Measurements from ENCODE around the gene CNNM2.

CNNM2 gene

DNA sequence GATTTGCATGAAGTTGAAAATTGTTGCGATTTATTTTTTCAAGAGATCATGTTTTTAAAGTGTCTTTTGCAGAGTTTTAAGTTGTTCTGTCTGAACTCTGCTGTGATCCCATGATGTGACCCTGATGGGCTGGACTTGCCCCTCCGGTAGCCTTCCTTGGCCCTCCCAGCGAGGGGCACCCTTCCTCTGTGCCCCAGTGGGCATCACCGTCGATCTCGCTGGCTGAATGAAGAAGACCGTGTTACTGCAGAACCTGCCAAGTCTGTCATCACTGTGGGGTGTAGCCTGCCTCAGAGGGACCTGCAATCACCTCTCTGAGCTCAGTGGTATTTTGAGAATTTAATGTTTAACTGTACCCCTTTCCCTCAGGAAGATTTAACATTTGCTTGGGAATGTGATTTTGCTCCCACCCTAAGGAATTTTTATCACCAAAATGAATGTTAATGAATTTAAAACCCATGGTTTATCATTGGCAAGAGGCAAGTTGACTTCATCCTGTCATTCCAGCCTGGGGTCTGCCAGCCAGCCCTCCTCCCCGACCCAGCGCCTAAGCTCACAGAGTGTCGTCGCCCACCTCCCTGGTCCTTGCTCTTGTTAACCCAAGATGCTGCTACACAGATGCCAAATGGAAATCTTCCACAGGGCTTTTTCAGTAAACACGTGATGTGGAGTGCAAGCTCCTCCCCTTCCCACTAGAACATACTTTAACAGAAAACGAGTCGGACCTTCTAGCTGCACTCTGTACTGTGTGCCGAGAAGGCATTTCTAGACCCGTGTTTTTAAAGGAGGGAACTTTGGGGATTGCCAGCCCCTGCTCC, 159.6 kb downstream of the CNNM2 start:
- DNase-seq = no peak

DNA sequence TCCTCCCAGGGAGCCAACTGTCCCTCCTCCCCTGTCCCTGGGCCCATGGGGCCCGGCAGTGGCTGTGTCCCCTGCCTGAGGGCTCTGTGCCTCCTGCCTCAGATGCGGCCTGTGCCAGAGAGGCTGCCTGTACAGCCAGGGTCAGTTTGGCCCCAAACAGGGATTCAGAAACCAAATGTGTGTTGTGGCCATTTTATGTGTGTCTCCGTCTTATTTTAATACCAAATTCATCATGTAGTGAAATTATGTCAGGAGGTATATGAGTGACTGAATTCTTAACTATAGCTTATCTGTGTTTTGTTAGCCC, 160.2 kb downstream of the CNNM2 start:
- no peak for DNase-seq

DNA sequence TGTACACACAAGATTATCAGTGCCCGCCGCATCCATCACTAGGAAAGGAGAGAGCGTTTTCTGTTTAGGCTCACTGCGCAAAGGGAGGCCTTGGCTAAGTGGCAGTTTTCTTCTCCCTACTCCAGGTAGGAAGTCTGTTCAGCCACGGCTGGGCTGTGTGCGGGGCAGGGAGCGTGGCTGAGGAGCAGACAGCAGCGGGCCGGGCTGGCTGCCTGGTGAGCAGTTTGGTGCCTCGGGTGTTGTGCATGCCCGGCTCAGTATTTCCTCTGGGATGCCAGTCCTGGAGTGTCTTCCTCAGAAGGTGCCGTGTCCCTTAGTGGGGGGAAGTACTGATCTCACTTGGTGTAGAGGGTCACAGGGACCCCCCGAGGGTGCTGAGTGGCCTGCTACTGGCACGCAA, 160.6 kb downstream of the CNNM2 start:
- DNase-seq = no peak

DNA sequence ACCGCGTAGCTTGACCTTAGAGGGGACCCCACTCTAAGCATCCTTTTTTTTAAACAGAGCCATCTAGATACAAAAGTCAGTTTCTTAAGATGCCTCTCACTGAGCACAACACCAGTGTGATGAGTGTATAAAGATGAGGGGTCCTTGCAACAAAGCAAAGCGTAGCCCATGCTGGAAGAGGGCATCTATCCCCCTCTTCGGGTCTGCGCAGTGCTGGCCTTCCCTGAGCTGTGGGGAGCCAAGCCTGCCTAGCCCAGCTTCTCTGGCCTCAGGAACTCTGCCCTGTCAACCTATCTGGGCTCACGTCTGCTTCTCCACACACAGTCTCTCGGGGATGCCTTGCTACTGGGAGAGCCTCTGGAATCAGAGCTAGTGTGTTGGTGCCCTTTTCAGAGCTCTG, 161.0 kb downstream of the CNNM2 start:
- DNase-seq = no peak

DNA sequence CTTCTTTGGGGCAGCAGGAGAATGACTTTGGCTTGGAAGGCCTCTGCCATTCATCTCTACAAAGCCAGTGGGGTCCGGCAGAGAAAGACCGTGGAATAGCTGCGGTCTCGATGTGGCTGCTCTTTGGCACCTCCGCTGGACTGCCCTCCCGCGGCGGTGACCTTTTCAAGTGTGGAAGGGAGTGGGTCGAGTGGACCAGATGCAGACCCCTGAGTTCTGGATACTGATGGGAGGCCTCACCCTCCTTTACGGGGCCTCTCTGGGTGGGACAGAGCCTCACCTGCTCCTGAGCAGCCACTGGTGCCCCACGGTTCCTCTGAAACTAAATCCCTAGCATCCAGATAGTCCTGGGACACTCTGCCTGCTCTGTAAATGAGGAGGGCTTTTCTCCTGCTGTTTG, 161.9 kb downstream of the CNNM2 start:
- DNase-seq = no peak

DNA sequence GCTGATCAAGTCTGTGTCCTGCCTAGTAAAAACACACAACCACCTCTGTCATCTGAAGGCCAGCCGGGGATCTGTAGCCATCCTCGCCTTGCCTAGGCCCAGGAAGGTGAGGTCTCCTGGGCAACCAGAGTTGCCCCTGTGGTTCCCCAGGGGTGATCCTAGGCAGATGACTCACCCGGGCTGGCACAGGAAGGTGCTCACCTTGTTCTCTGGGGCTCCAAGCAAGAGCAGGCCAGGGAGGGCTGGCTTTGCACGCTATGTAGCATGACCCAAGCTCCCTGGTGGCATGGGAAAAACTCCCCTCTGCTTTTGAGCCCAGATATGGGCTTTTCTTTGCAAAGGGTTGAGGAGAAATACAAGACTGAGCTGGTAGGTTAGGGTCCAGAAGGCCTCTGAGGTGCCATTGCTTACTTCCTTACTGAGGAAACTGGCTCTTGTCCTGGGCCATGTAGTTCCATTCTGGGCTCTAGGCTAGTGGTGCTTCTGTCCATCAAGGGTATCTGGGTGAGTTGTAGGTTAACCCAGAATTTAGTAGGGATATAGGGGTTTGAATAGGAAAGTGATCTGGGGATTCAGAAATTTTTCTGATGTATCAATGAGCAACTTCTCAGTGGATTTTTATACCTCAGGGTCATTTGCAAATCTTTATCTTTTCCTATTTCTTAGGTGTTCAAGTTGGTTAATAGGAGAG, 162.9 kb downstream of the CNNM2 start:
- no peak for DNase-seq

DNA sequence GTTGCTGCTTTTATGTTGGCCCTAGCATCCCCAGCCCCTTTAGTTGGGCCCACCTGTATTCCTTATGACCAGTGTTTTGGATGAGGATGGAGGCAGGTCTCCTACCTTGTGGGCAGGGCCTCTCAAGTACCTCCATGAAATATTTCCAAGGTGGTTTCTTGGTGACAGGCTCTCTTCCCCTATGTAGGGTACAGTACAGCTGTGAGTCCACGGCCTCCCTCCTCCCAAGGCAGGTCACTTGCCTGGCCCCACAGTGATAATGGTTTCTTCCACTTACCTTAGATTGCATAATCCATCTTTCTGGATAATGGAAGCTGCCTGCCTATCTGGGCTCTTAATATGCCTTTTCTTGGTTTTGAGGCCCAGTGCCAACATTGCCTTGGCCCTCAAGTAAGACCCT, 164.6 kb downstream of the CNNM2 start:
- DNase-seq = no peak

DNA sequence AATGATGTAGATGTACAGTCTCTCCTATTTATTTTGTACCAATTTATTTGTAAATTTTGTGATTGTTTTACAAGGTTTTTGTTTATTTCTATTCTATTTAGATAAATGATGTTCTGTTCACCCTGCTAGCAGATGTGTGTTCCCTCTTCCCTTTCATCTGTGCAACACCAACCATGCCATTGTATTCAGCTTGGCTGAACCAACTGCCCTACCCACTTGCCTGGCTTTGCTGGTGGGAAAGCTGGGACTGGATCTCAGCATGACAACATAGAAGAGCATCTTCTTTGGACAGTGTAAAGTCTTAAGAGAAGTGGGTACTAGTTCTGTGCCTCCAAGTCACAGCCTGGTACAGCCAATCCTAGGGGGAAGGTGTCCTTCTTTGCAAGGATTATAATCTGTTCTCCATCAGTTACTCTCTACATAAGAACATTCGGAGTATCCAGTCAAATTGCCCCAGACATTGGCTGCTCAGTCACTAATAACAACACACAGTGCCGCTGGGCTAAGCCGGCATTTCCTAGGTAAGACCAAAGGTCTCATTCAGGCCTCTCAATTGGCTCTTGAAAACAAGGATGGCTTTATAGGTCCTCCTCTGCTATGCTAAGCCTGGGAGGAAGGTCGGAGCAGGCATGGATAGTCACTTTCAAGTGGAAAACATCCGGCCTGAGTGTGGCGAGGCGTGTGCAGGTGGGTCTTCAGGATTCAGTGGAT, 165.3 kb downstream of the CNNM2 start:
- no peak for DNase-seq

DNA sequence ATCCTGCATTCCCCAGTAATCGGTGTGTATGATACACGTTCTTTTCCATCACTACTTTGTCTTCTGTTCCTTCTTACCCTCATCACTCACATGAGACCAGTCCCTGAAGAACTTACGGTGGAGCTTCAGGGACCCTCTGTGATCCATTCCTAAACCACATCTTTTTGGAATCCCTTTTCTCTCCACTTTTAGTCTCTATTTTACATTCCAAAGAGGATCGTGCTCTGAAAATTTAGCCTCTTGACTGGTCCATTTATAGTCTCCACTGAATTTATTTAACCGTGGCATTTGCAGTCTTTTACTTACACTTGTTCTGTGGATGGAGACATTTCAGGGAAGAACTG, 165.9 kb downstream of the CNNM2 start:
- no peak for DNase-seq

DNA sequence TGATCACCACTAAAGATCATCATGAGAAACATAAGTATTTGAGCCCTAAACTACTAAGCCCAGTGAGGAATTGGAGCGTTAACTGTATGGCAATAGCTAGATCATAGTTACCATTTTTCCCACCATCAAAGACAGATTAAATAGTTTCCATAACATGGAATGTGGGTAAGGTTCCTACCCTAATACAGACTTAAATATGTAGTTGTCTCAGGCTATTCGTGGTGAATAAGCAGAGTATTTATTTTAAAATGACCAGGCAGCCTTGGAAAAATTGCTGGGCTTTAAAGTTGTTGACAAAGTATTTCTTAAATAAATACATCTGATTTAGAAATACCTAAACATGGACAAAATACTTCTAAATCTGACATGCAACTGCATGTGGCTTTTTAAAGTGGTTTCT, 168.2 kb downstream of the CNNM2 start:
- DNase-seq = no peak

DNA sequence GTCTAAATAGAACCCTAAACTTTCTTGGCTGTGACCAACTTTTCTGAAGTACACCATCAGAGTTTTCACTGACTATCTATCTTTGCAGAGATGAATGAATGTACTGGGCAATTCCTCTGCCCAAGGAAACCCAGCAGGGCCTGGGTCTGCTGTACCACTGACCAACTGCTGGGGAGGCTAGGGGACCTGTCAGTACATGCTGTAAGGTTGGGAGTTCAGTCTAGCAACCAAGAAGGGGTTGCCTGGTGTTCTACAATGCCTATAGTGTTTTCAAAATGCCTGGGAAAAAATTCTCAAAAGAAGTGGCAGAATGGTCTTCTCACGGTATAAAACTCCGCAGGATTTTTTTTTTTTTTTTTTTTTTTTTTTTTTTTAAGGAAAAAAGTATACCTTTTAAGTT, 168.7 kb downstream of the CNNM2 start:
- DNase-seq = no peak

DNA sequence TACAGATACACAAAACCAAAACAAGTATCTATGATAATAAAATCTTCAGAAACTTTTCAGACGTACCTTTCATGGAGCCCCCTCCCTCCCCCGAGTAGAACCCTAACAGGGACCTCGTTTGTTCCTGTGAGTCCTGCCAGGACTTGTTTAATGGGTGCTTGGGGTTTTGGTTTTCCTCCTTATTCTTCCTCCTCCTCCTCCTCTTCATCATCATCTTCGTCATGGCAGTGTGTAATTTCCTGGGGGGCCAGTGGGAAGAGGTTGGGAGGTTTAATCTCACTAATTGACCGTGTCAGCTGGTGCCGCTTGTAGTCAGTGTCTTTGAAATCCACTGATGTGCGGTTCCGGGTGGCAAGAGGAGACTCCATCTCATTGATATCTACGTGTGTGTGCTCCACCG, 171.4 kb downstream of the CNNM2 start:
- DNase-seq = no peak

DNA sequence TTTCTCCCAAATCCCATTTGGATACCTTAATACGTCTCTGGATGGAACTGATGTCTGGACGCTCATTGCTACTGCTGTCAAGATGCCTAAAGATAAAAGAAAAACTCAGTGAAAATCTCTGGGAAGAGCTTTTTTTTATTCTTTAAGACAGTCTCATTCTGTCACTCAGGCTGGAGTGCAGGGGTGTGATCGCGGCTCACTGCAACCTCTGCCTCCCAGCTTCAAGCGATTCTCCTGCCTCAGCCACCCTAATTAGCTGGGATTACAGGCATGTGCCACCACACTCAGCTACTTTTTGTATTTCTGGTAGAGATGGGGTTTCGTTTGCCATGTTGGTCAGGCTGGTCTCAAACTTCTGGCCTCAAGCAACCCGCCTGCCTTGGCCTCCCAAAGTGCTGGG, 172.8 kb downstream of the CNNM2 start:
- DNase-seq = no peak

DNA sequence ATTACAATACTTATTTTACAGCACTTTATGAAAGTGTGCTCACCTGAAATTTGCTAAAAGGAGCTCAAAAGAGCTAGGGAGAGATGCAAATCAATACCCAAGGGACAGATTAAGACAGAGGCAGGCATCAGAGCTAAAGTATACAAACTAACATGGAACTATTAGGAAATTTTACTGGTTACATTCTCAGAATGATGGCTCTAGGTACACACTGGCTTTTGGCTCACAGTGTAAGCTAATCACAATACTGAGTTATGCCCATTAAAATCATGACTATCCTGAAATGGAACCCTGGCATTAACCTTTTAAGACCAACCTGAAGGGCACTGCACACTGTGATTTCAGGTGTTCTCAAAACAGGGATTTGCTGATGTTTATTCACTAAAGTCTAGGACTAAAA, 176.9 kb downstream of the CNNM2 start:
- DNase-seq = no peak

DNA sequence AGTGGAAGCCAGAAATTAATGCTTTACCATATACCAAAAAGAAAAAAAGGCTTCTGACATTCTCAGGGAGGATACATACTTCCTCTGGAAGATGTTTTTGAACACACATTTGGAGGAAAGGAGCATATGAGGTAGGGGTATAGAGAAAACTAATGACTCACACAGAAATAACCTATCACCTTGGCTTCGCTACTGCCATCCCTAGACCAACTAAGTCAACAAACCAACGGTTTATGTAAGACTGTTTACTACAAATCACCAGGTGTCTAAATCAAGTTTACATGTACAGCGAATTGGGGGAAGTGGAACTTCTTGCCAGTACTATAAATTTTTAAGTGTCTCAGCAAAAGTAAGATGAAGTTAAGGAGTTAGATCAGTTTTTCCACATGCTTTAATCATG, 178.0 kb downstream of the CNNM2 start:
- DNase-seq = no peak

DNA sequence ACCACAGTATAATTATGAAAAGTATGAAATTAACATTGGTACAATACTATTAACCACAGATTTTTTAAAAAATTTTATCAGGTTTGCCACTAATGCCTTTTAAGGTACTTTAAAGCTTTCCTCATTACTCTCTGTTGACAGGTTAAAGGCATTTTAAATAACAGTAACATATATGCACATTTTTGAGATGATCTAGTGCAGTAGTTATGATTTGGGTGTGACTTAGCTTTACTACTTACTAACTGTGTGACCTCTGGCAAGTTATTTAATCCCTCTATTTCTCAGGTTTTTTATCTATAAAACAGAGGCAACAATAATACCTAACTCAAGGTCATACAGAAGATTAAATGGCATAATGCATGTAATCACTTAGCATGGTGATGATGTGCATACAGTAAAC, 180.1 kb downstream of the CNNM2 start:
- DNase-seq = no peak

DNA sequence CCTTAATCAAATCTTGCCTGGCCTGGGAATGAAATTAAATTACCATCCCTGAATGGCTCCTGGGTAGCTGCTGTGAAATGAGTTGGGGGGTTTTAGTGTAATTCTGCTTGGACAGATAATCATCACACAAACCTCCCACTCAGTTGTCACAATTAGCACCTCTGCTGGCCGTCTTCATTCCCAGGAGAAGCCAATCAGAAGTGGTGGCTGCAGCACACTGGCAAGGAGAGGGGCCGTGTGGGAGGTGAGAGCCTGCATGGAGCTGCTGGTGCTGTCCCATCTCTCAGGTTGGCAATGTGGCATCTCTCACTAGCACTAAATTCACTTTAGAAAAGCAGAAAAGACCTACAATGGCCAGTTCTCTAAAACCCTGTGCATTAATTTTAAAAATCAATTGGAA, 182.5 kb downstream of the CNNM2 start:
- no peak for DNase-seq

DNA sequence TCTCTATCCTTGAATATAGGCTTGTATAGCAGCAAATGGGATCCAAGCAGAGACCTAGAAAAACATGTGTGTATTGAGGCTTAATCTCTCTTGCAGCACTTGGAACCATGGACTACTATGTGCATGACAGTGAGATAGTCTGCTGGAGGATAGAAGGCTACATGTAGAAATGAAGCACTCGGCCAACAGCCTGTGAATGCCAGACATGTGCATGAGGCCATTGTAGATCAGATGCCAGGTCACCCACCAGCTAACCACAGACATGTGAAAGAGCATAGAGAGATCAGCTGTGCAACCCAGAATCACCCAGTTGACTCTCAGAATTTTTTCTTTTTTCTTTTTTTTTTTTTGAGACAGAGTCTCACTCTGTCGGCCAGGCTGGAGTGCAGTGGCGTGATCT, 184.1 kb downstream of the CNNM2 start:
- DNase-seq = no peak

DNA sequence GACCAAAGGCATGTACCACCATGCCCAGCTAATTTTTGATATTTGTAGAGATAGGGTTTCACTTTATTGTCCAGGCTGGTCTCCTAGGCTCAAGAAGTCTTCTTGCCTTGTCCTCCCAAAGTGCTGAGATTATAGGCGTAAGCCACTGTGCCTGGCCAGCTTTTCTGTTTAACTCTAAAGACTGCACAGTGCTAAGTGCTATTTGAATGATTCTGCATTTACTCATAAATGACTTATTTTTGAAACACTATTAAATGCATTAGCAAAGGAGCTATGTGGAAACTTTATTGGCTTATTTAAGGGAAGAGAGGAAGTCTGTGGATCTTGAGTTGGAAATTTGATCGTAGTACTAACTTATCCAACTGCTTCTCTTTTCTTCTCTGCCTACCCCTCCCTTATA, 185.9 kb downstream of the CNNM2 start:
- no peak for DNase-seq

DNA sequence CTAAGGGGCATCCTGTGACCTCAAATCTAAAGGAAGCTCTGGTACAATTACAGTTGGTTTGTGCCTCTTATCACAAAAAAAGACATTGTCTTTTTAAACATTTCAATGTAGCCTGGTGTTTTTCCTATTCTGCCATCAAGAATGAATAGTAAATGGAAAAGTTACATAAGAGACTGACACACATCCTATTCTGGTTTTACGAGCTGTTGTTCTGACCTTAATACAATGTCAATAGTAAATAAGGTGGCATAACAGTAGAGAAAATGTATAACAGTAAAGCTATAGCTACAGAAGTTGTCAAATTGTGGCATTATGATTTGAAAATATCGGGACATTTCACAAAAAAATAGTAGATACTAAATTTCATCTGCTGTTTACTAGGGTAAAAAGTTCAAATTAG, 186.6 kb downstream of the CNNM2 start:
- no peak for DNase-seq

DNA sequence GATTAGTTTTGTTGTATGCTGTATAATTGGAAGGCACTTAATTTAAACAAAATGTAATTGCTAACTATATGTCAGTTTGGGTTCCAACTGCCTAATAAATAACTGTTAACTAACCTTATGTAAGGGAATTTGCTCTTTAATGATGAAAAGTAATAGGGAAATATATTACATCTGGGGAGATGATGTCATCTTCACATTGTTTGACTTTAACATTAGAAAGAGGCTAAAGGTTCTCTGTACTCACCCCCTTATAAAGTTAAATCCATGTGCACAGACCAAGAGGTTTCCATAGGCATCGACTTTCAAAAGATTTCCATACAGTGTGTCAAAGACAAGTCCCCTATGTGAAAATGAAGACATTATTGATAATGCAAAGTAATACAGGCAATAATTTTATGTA, 187.4 kb downstream of the CNNM2 start:
- DNase-seq = no peak

DNA sequence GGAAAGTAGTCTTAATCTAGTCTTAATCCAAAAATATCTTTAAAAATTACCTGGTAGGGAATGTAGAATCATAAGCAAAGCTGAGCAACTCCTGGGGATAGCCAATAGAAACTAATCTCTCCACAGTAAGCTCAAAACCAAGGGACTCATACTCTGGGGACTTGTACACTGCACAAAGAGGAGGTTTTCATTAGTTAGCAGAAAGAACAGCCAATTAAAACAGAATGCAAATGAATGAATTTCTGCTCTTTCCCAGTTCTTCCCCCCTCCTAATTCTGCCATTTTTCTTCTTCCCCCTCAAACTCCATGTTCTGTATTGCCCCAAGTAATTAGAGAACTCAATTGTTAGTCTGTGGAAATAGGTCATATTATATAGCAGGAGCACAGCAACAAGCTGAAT, 188.4 kb downstream of the CNNM2 start:
- DNase-seq = no peak

DNA sequence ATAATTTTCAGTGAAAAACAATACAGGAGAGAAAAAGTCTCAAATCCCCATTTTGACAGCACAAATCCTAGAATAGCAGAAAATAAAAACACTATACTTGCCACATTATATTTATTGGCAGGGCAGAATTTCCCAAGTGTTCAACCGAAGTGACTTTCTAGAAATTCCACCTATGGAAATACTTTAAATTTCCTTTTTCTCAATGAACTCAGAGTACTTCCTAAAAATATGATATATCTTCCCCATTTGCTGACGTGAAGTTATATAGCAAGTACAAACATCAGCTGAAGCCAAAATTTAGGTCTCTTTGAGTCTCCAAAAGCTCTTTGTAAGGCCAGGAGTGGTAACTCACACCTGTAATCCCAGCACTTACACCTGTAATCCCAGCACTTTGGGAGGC, 191.7 kb downstream of the CNNM2 start:
- no peak for DNase-seq

DNA sequence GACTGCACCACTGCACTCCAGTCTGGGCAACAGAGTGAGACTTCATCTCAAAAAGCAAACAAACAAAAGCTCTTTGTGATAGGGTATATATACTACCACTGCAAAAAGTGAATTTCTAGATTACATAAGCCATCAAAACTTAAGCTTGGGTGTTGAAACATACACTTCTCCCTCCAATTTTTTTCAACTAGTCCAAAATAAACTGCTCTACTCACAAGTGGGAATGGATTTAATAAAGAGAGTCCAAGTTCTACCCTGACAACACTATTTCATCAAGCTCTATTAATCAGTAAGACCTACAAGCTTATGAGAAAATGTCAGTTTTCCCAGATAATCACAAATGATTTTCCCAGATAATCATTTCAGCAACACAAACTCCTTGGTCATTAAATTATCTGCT, 192.3 kb downstream of the CNNM2 start:
- no peak for DNase-seq

Data from NCI-H2171 treated with DMSO at 0.1 percent for 48 hours (cell line).